OCI-LY7 (cell line): ENCODE data around the gene SAPCD2.

Source experiments
- CTCF ChIP-seq: fragments of 200-600 bp; sonication (generic); conservative IDR thresholded peaks from 2 replicates; pipeline ENCODE4 v1.5.1; 2014; ENCODE audit warnings: mild to moderate bottlenecking, antibody characterized with exemption, low read length, moderate library complexity, mixed read lengths
- EZH2phosphoT487 ChIP-seq: fragments of 200-600 bp; sonication (generic); IDR thresholded peaks from 2 replicates; pipeline ENCODE4 v1.6.1; 2018; ENCODE audit warnings: low read depth, borderline replicate concordance, mild to moderate bottlenecking, mixed run types, antibody characterized with exemption, low read length, moderate library complexity, mixed read lengths

GRCh38 chr9:137035937-137036336, 34.4 kb downstream of the SAPCD2 start:
- TF ChIP-seq CTCF = no peak
- TF ChIP-seq EZH2phosphoT487 = no peak
